ENCODE results near the gene IRX4.

IRX4 gene

DNA sequence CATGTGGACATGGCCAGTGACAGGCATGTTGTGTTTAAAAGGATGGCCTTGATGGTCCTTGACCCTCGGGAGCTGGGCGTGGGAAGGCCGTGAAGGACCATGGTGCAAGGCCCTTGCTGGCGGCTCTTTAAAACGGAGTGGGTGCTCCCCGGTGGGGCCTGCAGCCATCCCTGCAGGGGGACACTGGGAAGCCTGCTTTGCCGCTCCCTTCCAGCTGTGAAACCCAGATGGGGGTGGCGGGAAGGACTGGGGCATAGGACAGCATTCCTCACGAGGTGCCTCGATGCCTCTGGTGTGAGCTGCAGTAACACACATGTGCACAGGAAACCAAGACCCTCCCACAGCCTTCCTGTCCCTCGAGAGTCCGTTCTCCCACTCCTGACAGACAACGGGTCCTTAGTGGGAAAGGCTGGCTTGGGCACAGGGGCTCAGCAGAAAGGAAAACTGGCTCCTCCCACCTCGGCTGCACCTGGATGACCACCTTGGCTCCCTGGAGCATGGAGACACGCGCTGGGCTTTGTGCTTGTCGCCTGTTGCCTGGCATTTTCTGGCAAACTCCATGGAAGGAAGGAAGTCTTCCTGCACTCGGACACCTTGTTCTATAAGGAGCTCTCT, 30.3 kb upstream of the IRX4 start:
- Histone ChIP-seq H3K4me1 (ENCODE audit: control insufficient read depth, insufficient read depth, low read length) (no peaks in the 10 kb centered on the region), H3K4me3 (ENCODE audit: low read length in 2 of 2) (no peak overlapping the region), H3K36me3 (ENCODE audit: control insufficient read depth in 2 of 2, insufficient read depth in 2 of 2, low read length in 2 of 2) (no peaks in the 10 kb centered on the region), H3K9me3 (ENCODE audit: control insufficient read depth in 2 of 2, low read length in 2 of 2) (peaks cover 5 to 17% of the 10 kb centered on the region in 2 donors), H3K27ac (ENCODE audit: low read length) (no peak overlapping the region), H3K27me3 (ENCODE audit: control insufficient read depth in 1 of 2, insufficient read depth in 2 of 2, low read length in 2 of 2) (peaks cover 0 to under 1% of the 10 kb centered on the region in 2 donors), H3K9ac (ENCODE audit: low read length in 2 of 2) (no peak overlapping the region)

- Histone ChIP-seq H3K4me3 (ENCODE audit: low read length in 2 of 2) (no peak overlapping the region), H3K9me3 (ENCODE audit: control insufficient read depth in 2 of 2, low read length in 2 of 2) (peaks cover 5 to 17% of the 10 kb centered on the region in 2 donors), H3K27ac (ENCODE audit: low read length) (no peak overlapping the region), H3K4me1 (ENCODE audit: control insufficient read depth, insufficient read depth, low read length) (no peaks in the 10 kb centered on the region), H3K9ac (ENCODE audit: low read length in 2 of 2) (no peak overlapping the region), H3K36me3 (ENCODE audit: control insufficient read depth in 2 of 2, insufficient read depth in 2 of 2, low read length in 2 of 2) (no peaks in the 10 kb centered on the region), H3K27me3 (ENCODE audit: control insufficient read depth in 1 of 2, insufficient read depth in 2 of 2, low read length in 2 of 2) (no peaks in the 10 kb centered on the region)
These were observed 29.1 kb upstream of the IRX4 start for GRCh38 chr5:1911773-1912235.

- Histone ChIP-seq H3K9ac (ENCODE audit: low read length in 2 of 2) (no peak overlapping the region), H3K4me3 (ENCODE audit: low read length in 2 of 2) (no peak overlapping the region), H3K4me1 (ENCODE audit: control insufficient read depth, insufficient read depth, low read length) (no peaks in the 10 kb centered on the region), H3K36me3 (ENCODE audit: control insufficient read depth in 2 of 2, insufficient read depth in 2 of 2, low read length in 2 of 2) (no peaks in the 10 kb centered on the region), H3K9me3 (ENCODE audit: control insufficient read depth in 2 of 2, low read length in 2 of 2) (peaks cover 5 to 17% of the 10 kb centered on the region in 2 donors), H3K27me3 (ENCODE audit: control insufficient read depth in 1 of 2, insufficient read depth in 2 of 2, low read length in 2 of 2) (no peaks in the 10 kb centered on the region), H3K27ac (ENCODE audit: low read length) (no peak overlapping the region)
These were observed 28.4 kb upstream of the IRX4 start for GRCh38 chr5:1910861-1911772.

DNA sequence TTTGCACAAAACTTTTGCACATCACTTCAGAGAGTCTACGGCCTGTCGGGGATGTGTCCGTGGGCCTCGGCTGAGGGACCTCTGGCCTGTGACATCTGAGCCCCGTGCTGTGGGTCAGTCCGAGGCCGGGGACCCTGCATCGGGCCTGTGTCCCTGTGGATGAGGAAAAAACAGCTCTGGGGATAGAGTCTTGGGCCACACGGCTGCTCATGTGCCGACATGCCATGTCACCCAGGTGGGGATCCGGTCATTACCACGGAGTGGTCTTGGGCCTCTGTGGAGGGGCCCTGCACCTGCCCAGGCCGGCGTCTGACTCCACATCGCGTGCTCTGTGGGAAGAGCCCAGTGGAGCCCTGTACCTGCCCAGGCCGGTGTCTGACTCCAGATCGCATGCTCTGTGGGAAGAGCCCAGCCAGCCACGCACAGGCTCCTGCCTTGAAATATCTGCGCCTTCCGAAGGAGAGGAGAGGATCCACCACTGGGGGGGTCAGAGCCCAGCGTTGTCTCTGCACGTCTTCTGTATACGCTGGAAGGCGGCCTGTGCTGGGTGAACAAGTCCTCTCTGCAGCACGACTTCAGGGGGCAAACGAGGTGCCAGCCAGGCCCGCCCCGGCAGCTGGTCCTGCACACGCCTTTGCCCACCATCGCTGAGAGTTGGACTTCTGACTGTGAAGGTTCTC, 27.5 kb upstream of the IRX4 start:
- Histone ChIP-seq H3K27ac (ENCODE audit: low read length) (no peak overlapping the region), H3K27me3 (ENCODE audit: control insufficient read depth in 1 of 2, insufficient read depth in 2 of 2, low read length in 2 of 2) (no peaks in the 10 kb centered on the region), H3K9ac (ENCODE audit: low read length in 2 of 2) (no peak overlapping the region), H3K9me3 (ENCODE audit: control insufficient read depth in 2 of 2, low read length in 2 of 2) (peaks cover 5 to 15% of the 10 kb centered on the region in 2 donors), H3K4me3 (ENCODE audit: low read length in 2 of 2) (no peak overlapping the region), H3K36me3 (ENCODE audit: control insufficient read depth in 2 of 2, insufficient read depth in 2 of 2, low read length in 2 of 2) (no peaks in the 10 kb centered on the region), H3K4me1 (ENCODE audit: control insufficient read depth, insufficient read depth, low read length) (no peaks in the 10 kb centered on the region)

DNA sequence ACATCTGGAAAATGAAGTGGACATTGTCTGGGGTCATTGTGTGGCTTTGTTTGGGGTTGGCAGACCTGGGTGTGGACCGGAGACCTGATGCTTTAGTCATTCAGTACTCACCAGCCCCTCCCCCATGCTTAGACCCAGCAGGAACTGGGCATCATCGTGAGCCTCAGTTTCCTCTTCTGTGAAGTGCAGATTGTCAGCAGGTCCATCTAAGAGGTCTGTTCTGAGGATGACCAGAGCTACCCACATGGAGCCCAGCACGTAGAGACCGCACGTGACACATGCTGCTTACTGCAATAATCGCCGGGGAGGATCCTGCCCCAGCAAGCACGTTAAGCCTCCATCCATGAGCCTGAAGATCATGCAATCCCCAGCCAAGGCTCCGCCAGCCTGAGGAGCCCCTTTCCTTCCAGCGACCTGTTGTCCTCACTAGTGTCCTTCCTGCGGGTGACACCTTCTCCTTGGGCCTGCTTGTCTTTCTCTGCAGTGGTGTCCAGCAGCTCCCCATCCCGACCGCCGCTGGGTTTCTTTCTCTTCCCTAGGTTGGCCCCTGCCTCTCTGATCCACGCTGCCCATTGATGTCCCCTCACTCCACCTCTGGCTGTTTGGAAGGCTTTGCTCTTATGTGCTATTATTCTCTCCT, 26.7 kb upstream of the IRX4 start:
- no peak overlapping the region for H3K27ac ChIP-seq (ENCODE audit: low read length)
- H3K9ac ChIP-seq (ENCODE audit: low read length in 2 of 2) = no peak overlapping the region
- H3K4me1 ChIP-seq (ENCODE audit: control insufficient read depth, insufficient read depth, low read length) = no peaks in the 10 kb centered on the region
- H3K4me3 ChIP-seq (ENCODE audit: low read length in 2 of 2) = no peak overlapping the region
- no peaks in the 10 kb centered on the region for H3K27me3 ChIP-seq (ENCODE audit: control insufficient read depth in 1 of 2, insufficient read depth in 2 of 2, low read length in 2 of 2)
- peaks cover 7 to 12% of the 10 kb centered on the region in 2 donors for H3K9me3 ChIP-seq (ENCODE audit: control insufficient read depth in 2 of 2, low read length in 2 of 2)
- H3K36me3 ChIP-seq (ENCODE audit: control insufficient read depth in 2 of 2, insufficient read depth in 2 of 2, low read length in 2 of 2) = no peaks in the 10 kb centered on the region

DNA sequence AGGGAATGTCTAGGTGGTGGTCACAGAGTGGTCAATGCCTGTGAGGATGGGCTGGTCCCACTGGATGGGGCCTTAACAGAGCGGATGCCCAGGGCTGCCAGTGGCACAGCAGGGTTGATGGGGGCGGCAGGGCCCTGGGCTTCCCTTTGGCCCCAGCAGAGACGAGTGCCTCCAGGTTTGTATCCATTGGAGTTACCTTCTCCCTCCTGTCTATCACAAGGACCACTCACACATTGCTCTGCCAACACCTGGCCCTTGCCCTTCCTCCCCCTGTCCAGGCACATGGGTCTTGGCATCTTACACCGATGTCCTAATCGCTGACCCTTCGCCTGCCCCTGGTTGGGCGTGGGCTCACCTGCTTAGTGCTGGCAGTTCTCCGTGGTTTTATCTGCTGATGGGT, 26.2 kb upstream of the IRX4 start:
- H3K9ac ChIP-seq (ENCODE audit: low read length in 2 of 2) = no peak overlapping the region
- H3K27me3 ChIP-seq (ENCODE audit: control insufficient read depth in 1 of 2, insufficient read depth in 2 of 2, low read length in 2 of 2) = no peaks in the 10 kb centered on the region
- H3K4me3 ChIP-seq (ENCODE audit: low read length in 2 of 2) = no peak overlapping the region
- H3K4me1 ChIP-seq (ENCODE audit: control insufficient read depth, insufficient read depth, low read length) = no peaks in the 10 kb centered on the region
- H3K27ac ChIP-seq (ENCODE audit: low read length) = no peak overlapping the region
- no peaks in the 10 kb centered on the region for H3K36me3 ChIP-seq (ENCODE audit: control insufficient read depth in 2 of 2, insufficient read depth in 2 of 2, low read length in 2 of 2)
- peaks cover 9 to 14% of the 10 kb centered on the region in 2 donors for H3K9me3 ChIP-seq (ENCODE audit: control insufficient read depth in 2 of 2, low read length in 2 of 2)

DNA sequence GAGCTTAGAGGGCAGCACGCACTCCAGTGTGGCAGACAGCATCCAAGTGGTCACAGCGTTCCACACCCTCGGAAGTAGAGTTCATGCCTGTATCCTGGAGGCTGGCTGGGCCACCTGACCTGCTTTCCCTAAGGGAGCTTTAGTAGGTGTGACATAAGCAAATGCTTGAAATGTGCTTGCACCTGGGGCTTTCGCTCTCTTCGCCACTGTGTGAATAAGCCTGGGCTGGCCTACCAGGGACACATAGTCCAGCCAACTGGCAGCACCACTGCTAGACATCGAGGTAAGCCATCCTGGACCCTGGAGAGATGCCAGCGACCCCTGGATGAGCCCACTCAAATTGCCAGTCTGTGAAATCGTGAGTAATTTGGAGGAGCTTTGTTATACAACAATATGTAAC, 24.9 kb upstream of the IRX4 start:
- Histone ChIP-seq H3K27ac (ENCODE audit: low read length) (no peak overlapping the region), H3K27me3 (ENCODE audit: control insufficient read depth in 1 of 2, insufficient read depth in 2 of 2, low read length in 2 of 2) (peaks cover 0 to 1% of the 10 kb centered on the region in 2 donors), H3K36me3 (ENCODE audit: control insufficient read depth in 2 of 2, insufficient read depth in 2 of 2, low read length in 2 of 2) (no peaks in the 10 kb centered on the region), H3K9me3 (ENCODE audit: control insufficient read depth in 2 of 2, low read length in 2 of 2) (peaks cover 11 to 14% of the 10 kb centered on the region in 2 donors), H3K9ac (ENCODE audit: low read length in 2 of 2) (no peak overlapping the region), H3K4me3 (ENCODE audit: low read length in 2 of 2) (no peak overlapping the region), H3K4me1 (ENCODE audit: control insufficient read depth, insufficient read depth, low read length) (no peaks in the 10 kb centered on the region)

DNA sequence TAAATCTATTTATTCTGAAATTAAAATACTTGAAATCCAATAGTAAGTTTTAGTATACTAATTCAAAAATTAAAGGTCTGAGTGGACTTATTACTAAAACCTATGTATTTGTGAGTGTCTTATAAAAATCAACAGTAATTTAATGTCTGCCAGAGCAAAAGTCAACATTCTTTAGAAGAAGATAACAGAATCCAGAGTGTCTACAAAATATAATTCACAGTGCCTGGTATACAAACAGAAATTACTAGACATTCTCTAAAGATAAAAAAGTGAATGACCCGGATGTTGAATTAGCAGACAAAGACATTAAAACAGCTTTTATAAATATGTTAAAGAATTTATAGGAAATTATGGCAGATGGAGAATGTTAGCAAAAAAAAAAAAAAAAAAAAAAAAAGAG, 22.4 kb upstream of the IRX4 start:
- Histone ChIP-seq H3K4me1 (ENCODE audit: control insufficient read depth, insufficient read depth, low read length) (no peaks in the 10 kb centered on the region), H3K27me3 (ENCODE audit: control insufficient read depth in 1 of 2, insufficient read depth in 2 of 2, low read length in 2 of 2) (peaks cover 2% of the 10 kb centered on the region in 2 donors), H3K27ac (ENCODE audit: low read length) (no peak overlapping the region), H3K4me3 (ENCODE audit: low read length in 2 of 2) (no peak overlapping the region), H3K9me3 (ENCODE audit: control insufficient read depth in 2 of 2, low read length in 2 of 2) (peaks cover 16 to 20% of the 10 kb centered on the region in 2 donors), H3K36me3 (ENCODE audit: control insufficient read depth in 2 of 2, insufficient read depth in 2 of 2, low read length in 2 of 2) (no peaks in the 10 kb centered on the region), H3K9ac (ENCODE audit: low read length in 2 of 2) (no peak overlapping the region)

DNA sequence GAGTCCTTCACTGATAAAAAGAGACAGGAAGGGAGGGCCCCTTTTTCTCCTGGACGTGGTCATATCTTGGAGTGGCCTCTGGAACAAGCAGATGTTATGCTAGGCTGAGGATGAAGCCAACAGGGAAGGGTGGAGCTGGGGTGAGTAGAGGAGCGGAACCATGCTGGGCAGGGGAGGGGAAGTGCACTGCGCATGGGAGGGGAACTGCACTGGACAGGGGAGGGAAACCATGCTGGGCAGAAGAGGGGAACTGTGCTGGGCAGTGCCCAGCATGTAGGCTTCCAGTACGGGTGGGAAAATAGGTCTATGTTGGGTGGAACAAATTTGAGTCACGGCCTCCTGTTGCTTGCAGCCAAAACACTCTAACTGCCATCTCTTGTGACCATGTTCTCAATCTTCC, 19.3 kb upstream of the IRX4 start:
- Histone ChIP-seq H3K36me3 (ENCODE audit: control insufficient read depth in 2 of 2, insufficient read depth in 2 of 2, low read length in 2 of 2) (no peaks in the 10 kb centered on the region), H3K4me1 (ENCODE audit: control insufficient read depth, insufficient read depth, low read length) (no peaks in the 10 kb centered on the region), H3K4me3 (ENCODE audit: low read length in 2 of 2) (no peak overlapping the region), H3K27ac (ENCODE audit: low read length) (no peak overlapping the region), H3K27me3 (ENCODE audit: control insufficient read depth in 1 of 2, insufficient read depth in 2 of 2, low read length in 2 of 2) (peaks cover 2 to 10% of the 10 kb centered on the region in 2 donors), H3K9ac (ENCODE audit: low read length in 2 of 2) (no peak overlapping the region), H3K9me3 (ENCODE audit: control insufficient read depth in 2 of 2, low read length in 2 of 2) (peaks cover 13 to 20% of the 10 kb centered on the region in 2 donors)

- Histone ChIP-seq H3K9ac (ENCODE audit: low read length in 2 of 2) (no peak overlapping the region), H3K4me1 (ENCODE audit: control insufficient read depth, insufficient read depth, low read length) (no peaks in the 10 kb centered on the region), H3K4me3 (ENCODE audit: low read length in 2 of 2) (no peak overlapping the region), H3K27me3 (ENCODE audit: control insufficient read depth in 1 of 2, insufficient read depth in 2 of 2, low read length in 2 of 2) (peaks cover 2 to 13% of the 10 kb centered on the region in 2 donors), H3K9me3 (ENCODE audit: control insufficient read depth in 2 of 2, low read length in 2 of 2) (peaks cover 13 to 20% of the 10 kb centered on the region in 2 donors), H3K36me3 (ENCODE audit: control insufficient read depth in 2 of 2, insufficient read depth in 2 of 2, low read length in 2 of 2) (no peaks in the 10 kb centered on the region), H3K27ac (ENCODE audit: low read length) (no peak overlapping the region)
These were observed 18.3 kb upstream of the IRX4 start for GRCh38 chr5:1901061-1901460.
